ENCODE data around the gene ZMAT3. TPM values are rescaled to one million over a fixed set of nuclear protein-coding genes. Genes with fewer than 3 reads are reported as not detected.

Gene ZMAT3
- total and polyA plus RNA-seq, 2 of the 8 experiments (the other 6 are each of a cell fraction or from before 2014, with no cell fraction given) = 5.0 to 9.2 TPM

- FAIRE-seq (no peak), DNase-seq (ENCODE audit: low read depth in 1 of 2, low spot score in 2 of 2) (no peak)
- H2BK120ac ChIP-seq (replicated peaks; ENCODE audit: low read depth, low read length) = no peak overlapping the region
- H3K4me3 ChIP-seq (ENCODE audit: extremely low read depth in 1 of 4, insufficient read depth in 2 of 4, low read depth in 3 of 4, low read length in 4 of 4) = no peak overlapping the region
- H3K4me1 ChIP-seq (replicated peaks in 1 of 4; ENCODE audit: control insufficient read depth in 3 of 4, insufficient read depth in 4 of 4, low read length in 3 of 4) = peaks cover 0 to 6% (median 0%) of the 10 kb centered on the region in 4 experiments; a peak in 2 of 7 replicates
- no peaks in the 10 kb centered on the region for H3K23me2 ChIP-seq (ENCODE audit: low read depth, low read length)
- 91% methylated on average over 3 of the region's 3 CpGs; no CpG with 5 or more reads in 1 of the 2 experiments for WGBS, 2 experiments (ENCODE audit: extremely low coverage in 1 of 2, insufficient coverage in 1 of 2, insufficient read length in 1 of 2, insufficient replicate concordance in 2 of 2, low coverage in 1 of 2, low lambda C conversion rate in 2 of 2, missing lambda C conversion rate in 1 of 2)
- H4K5ac ChIP-seq (ENCODE audit: insufficient read length, low read depth, low read length) = no peak overlapping the region
- H2BK5ac ChIP-seq (ENCODE audit: low read depth, low read length) = no peak overlapping the region
- H3K9me3 ChIP-seq (ENCODE audit: insufficient read depth in 2 of 2, low read depth in 1 of 2, low read length in 1 of 2) = peaks cover 0 to 12% of the 10 kb centered on the region in 2 experiments; a peak in 1 of 4 replicates
- H3K4me2 ChIP-seq (ENCODE audit: insufficient read depth in 1 of 2, low read depth in 2 of 2, low read length in 2 of 2) = no peak overlapping the region
- no peak overlapping the region for H4K91ac ChIP-seq (replicated peaks; ENCODE audit: insufficient read length, low read length)
- no peak overlapping the region for H2BK15ac ChIP-seq (ENCODE audit: low read length)
- ChIA-PET POLR2A (ENCODE audit: partially characterized antibody) (no interaction called here), CTCF (ENCODE audit: partially characterized antibody) (no interaction called here)
- H3K79me2 ChIP-seq (ENCODE audit: control insufficient read depth in 1 of 2, insufficient read depth in 2 of 2, low read length in 2 of 2) = no peaks in the 10 kb centered on the region; a peak in 1 of 4 replicates
- no peaks in the 10 kb centered on the region; a peak in 1 of 8 replicates for H3K36me3 ChIP-seq (ENCODE audit: control insufficient read depth in 2 of 4, insufficient read depth in 4 of 4, low read length in 3 of 4)
- no peaks in the 10 kb centered on the region for H3K27me3 ChIP-seq (replicated peaks in 1 of 4; ENCODE audit: control insufficient read depth in 3 of 4, extremely low read depth in 1 of 4, insufficient read depth in 3 of 4, low read length in 3 of 4)
- no peak overlapping the region for H3K18ac ChIP-seq (ENCODE audit: extremely low read depth, low read length)
- no peaks in the 10 kb centered on the region for H4K20me1 ChIP-seq (replicated peaks in 1 of 2; ENCODE audit: control insufficient read depth in 1 of 2, insufficient read depth in 2 of 2, low read length in 2 of 2)
- no peaks in the 10 kb centered on the region; the same call in 1 of the 2 replicates for H3K79me1 ChIP-seq (ENCODE audit: low read depth, low read length)
- H2BK20ac ChIP-seq (ENCODE audit: low read length) = no peak overlapping the region
- no peak overlapping the region for H2AFZ ChIP-seq (ENCODE audit: low read length)
- H3K23ac ChIP-seq (ENCODE audit: insufficient read length) = no peak overlapping the region
- H2BK12ac ChIP-seq (ENCODE audit: low read depth, low read length) = no peak overlapping the region
- H3K14ac ChIP-seq (ENCODE audit: insufficient read length) = no peak overlapping the region
- no peak for TF ChIP-seq BRCA1 (IDR thresholded peaks at IDR 0.05; ENCODE audit: low read depth, low read length)
- TF ChIP-seq TCF12 (IDR thresholded peaks at IDR 0.05; ENCODE audit: low read depth, low read length) = no peak
- no peak for TF ChIP-seq HDAC2 (IDR thresholded peaks at IDR 0.05; ENCODE audit: borderline replicate concordance in 1 of 2, low read depth in 2 of 2, low read length in 2 of 2)
- TF ChIP-seq ASH2L (IDR thresholded peaks at IDR 0.05; ENCODE audit: low read length) = no peak
- no peak for TF ChIP-seq EGR1 (IDR thresholded peaks at IDR 0.05; ENCODE audit: borderline replicate concordance, low read depth, low read length)
- TF ChIP-seq KDM5A (IDR thresholded peaks at IDR 0.05; ENCODE audit: low read length) = no peak
- no peak for TF ChIP-seq KDM4A (IDR thresholded peaks at IDR 0.05; ENCODE audit: low read depth, low read length, severe bottlenecking)
- no peak for TF ChIP-seq ATF2 (IDR thresholded peaks at IDR 0.05; ENCODE audit: low read length)
- no peak for TF ChIP-seq TBP (IDR thresholded peaks at IDR 0.05; ENCODE audit: low read depth, low read length)
- TF ChIP-seq CHD2 (IDR thresholded peaks at IDR 0.05; ENCODE audit: low read length) = no peak
- no peak for TF ChIP-seq SP1 (IDR thresholded peaks at IDR 0.05; ENCODE audit: low read depth, low read length)
- TF ChIP-seq TAF1 (IDR thresholded peaks at IDR 0.05; ENCODE audit: low read depth, low read length) = no peak
- H3K4ac ChIP-seq (replicated peaks; ENCODE audit: insufficient read length, low read depth, low read length) = no peak overlapping the region
- H3K56ac ChIP-seq (replicated peaks; ENCODE audit: insufficient read length, low read depth, low read length) = no peak overlapping the region
- no peak overlapping the region for H4K8ac ChIP-seq (ENCODE audit: extremely low read depth, insufficient read depth, low read length)
- no peak overlapping the region for H3K27ac ChIP-seq (ENCODE audit: low read depth, low read length)
- no peak overlapping the region for H3K9ac ChIP-seq (replicated peaks in 1 of 4; ENCODE audit: extremely low read depth in 1 of 4, low read depth in 3 of 4, low read length in 3 of 4)
- H2AK5ac ChIP-seq (ENCODE audit: low read depth, low read length) = no peak overlapping the region
Measured at GRCh38 chr3:179035232-179035631, 36.4 kb downstream of the ZMAT3 start.
